Karpas-422 (cell line): ENCODE measurements around the gene SLC35E3. TPM values are rescaled to one million over a fixed set of nuclear protein-coding genes. Genes with fewer than 3 reads are reported as not detected.

Experiments used
- DNase-seq: peaks from one replicate; pipeline ENCODE4 v3.0.0-alpha.2; 2015
- H2AFZ ChIP-seq: fragments of 200-600 bp; sonication (generic); 2 replicates; pipeline ENCODE4 v1.6.1; 2014; ENCODE audit warnings: antibody characterized with exemption, low read length, mixed read lengths
- H3K27ac ChIP-seq: fragments of 200-600 bp; sonication (generic); 2 replicates; pipeline ENCODE4 v1.5.1; 2014; ENCODE audit warnings: mild to moderate bottlenecking, low read length, moderate library complexity
- H3K27me3 ChIP-seq: fragments of 200-600 bp; sonication (generic); 2 replicates; pipeline ENCODE4 v1.6.1; 2014; ENCODE audit warnings: low read length, mixed read lengths
- H3K36me3 ChIP-seq: fragments of 200-600 bp; sonication (generic); 2 replicates; pipeline ENCODE4 v1.6.1; 2014; ENCODE audit warnings: low read length, mixed read lengths; ENCODE audit not compliant: insufficient read depth
- H3K4me1 ChIP-seq: fragments of 200-600 bp; sonication (generic); 2 replicates; pipeline ENCODE4 v1.6.1; 2014; ENCODE audit warnings: mild to moderate bottlenecking, low read length, mixed read lengths
- H3K4me2 ChIP-seq: fragments of 200-600 bp; sonication (generic); 2 replicates; pipeline ENCODE4 v1.6.1; 2014; ENCODE audit warnings: low read length, low read depth, mild to moderate bottlenecking; ENCODE audit not compliant: poor library complexity, severe bottlenecking
- H3K4me3 ChIP-seq: fragments of 200-600 bp; sonication (generic); 2 replicates; pipeline ENCODE4 v1.5.1; 2014; ENCODE audit warnings: mild to moderate bottlenecking, antibody characterized with exemption, low read length, mixed read lengths
- H3K79me2 ChIP-seq: fragments of 200-600 bp; sonication (generic); 2 replicates; pipeline ENCODE4 v1.6.1; 2014; ENCODE audit warnings: mild to moderate bottlenecking, low read length, mixed read lengths
- H3K9ac ChIP-seq: fragments of 200-600 bp; sonication (generic); 2 replicates; pipeline ENCODE4 v1.6.0; 2014; ENCODE audit warnings: low read length
- H3K9me2 ChIP-seq: fragments of 200-600 bp; sonication (generic), shearing (Covaris generic); replicated peaks from 2 replicates; pipeline ENCODE4 v1.6.0; 2014; ENCODE audit warnings: mild to moderate bottlenecking, low read length, moderate library complexity; ENCODE audit not compliant: insufficient read depth
- H3K9me3 ChIP-seq: fragments of 300-700, 200-600 bp; sonication (generic); 2 replicates; pipeline ENCODE4 v1.6.1; 2014; ENCODE audit warnings: low read length, mixed read lengths
- H4K20me1 ChIP-seq: fragments of 200-600 bp; sonication (generic); 2 replicates; pipeline ENCODE4 v1.6.1; 2014; ENCODE audit warnings: mild to moderate bottlenecking, antibody characterized with exemption, low read length, low read depth; ENCODE audit not compliant: insufficient read depth
- total RNA-seq: library from RNA; depleted of rRNA; stranded (reverse); fragments of >200 nt; shearing (Covaris generic); gene quantifications from 2 replicates; pipeline ENCODE4 v1.2.3, GENCODE V29; 2014; ENCODE audit warnings: low replicate concordance

Gene SLC35E3
- total RNA-seq, 1 experiment from 2014 or later: 3.5 TPM

GRCh38 chr12:68785823-68786222 lies 39.8 kb downstream of the SLC35E3 start:
- Histone ChIP-seq H2AFZ (no peak overlapping the region), H3K27ac (no peak overlapping the region), H3K4me1 (no peaks in the 10 kb centered on the region), H4K20me1 (no peaks in the 10 kb centered on the region), H3K4me2 (no peak overlapping the region), H3K9me3 (no peaks in the 10 kb centered on the region), H3K79me2 (no peaks in the 10 kb centered on the region), H3K27me3 (no peaks in the 10 kb centered on the region), H3K9ac (no peak overlapping the region), H3K4me3 (no peak overlapping the region), H3K36me3 (no peaks in the 10 kb centered on the region), H3K9me2 (no peaks in the 10 kb centered on the region)
- peak; percentile 7 for DNase-seq

GRCh38 chr12:68786929-68787328 lies 41.0 kb downstream of the SLC35E3 start:
- Histone ChIP-seq H3K4me1 (no peaks in the 10 kb centered on the region), H3K4me2 (no peak overlapping the region), H3K9me2 (no peaks in the 10 kb centered on the region), H3K4me3 (no peak overlapping the region), H2AFZ (no peak overlapping the region), H4K20me1 (no peaks in the 10 kb centered on the region), H3K27me3 (no peaks in the 10 kb centered on the region), H3K9ac (no peak overlapping the region), H3K27ac (no peak overlapping the region), H3K36me3 (no peaks in the 10 kb centered on the region), H3K79me2 (no peaks in the 10 kb centered on the region), H3K9me3 (no peaks in the 10 kb centered on the region)
- peak; percentile 9 for DNase-seq

GRCh38 chr12:68788554-68789143 lies 42.7 kb downstream of the SLC35E3 start:
- Histone ChIP-seq H3K9ac (no peak overlapping the region), H3K4me1 (no peaks in the 10 kb centered on the region; the same call in 1 of the 2 replicates), H3K27me3 (no peaks in the 10 kb centered on the region), H3K9me3 (no peaks in the 10 kb centered on the region), H4K20me1 (no peaks in the 10 kb centered on the region), H2AFZ (no peak overlapping the region), H3K9me2 (no peaks in the 10 kb centered on the region), H3K4me3 (no peak overlapping the region), H3K79me2 (no peaks in the 10 kb centered on the region), H3K36me3 (no peaks in the 10 kb centered on the region), H3K4me2 (no peak overlapping the region), H3K27ac (no peak overlapping the region)
- peak; percentile 9 for DNase-seq

- peak; percentile 2 for DNase-seq
- Histone ChIP-seq H3K4me2 (no peak overlapping the region), H3K9me2 (no peaks in the 10 kb centered on the region), H3K9me3 (no peaks in the 10 kb centered on the region), H3K36me3 (no peaks in the 10 kb centered on the region), H2AFZ (no peak overlapping the region), H3K4me1 (no peaks in the 10 kb centered on the region; the same call in 1 of the 2 replicates), H3K4me3 (no peak overlapping the region), H3K27me3 (no peaks in the 10 kb centered on the region), H3K9ac (no peak overlapping the region), H3K79me2 (no peaks in the 10 kb centered on the region), H3K27ac (no peak overlapping the region), H4K20me1 (no peaks in the 10 kb centered on the region)
Measured at GRCh38 chr12:68789144-68789878, 43.3 kb downstream of the SLC35E3 start.

- Histone ChIP-seq H3K36me3 (no peaks in the 10 kb centered on the region), H3K27me3 (no peaks in the 10 kb centered on the region), H4K20me1 (no peaks in the 10 kb centered on the region), H3K4me1 (no peaks in the 10 kb centered on the region; the same call in 1 of the 2 replicates), H3K27ac (no peak overlapping the region), H3K9me3 (no peaks in the 10 kb centered on the region), H3K4me2 (no peak overlapping the region), H2AFZ (no peak overlapping the region), H3K4me3 (no peak overlapping the region), H3K9me2 (no peaks in the 10 kb centered on the region), H3K9ac (no peak overlapping the region), H3K79me2 (no peaks in the 10 kb centered on the region)
- DNase-seq: peak; percentile 16
Measured at GRCh38 chr12:68790081-68790951, 44.3 kb downstream of the SLC35E3 start.

- Histone ChIP-seq H3K9me3 (no peaks in the 10 kb centered on the region), H4K20me1 (no peaks in the 10 kb centered on the region), H3K4me3 (no peak overlapping the region), H3K27ac (no peak overlapping the region), H3K4me2 (no peak overlapping the region), H3K27me3 (no peaks in the 10 kb centered on the region), H3K36me3 (no peaks in the 10 kb centered on the region), H3K4me1 (no peaks in the 10 kb centered on the region; the same call in 1 of the 2 replicates), H3K9me2 (no peaks in the 10 kb centered on the region), H3K79me2 (no peaks in the 10 kb centered on the region), H2AFZ (no peak overlapping the region), H3K9ac (no peak overlapping the region)
- no peak for DNase-seq
Measured at GRCh38 chr12:68790952-68791234, 44.9 kb downstream of the SLC35E3 start.

GRCh38 chr12:68791897-68792481 lies 46.0 kb downstream of the SLC35E3 start:
- H4K20me1 ChIP-seq: no peaks in the 10 kb centered on the region
- no peaks in the 10 kb centered on the region for H3K27me3 ChIP-seq
- DNase-seq: no peak
- H3K79me2 ChIP-seq: no peaks in the 10 kb centered on the region
- no peak overlapping the region for H2AFZ ChIP-seq
- H3K4me3 ChIP-seq: no peak overlapping the region
- no peaks in the 10 kb centered on the region for H3K9me2 ChIP-seq
- H3K9ac ChIP-seq: no peak overlapping the region
- no peaks in the 10 kb centered on the region for H3K9me3 ChIP-seq
- H3K27ac ChIP-seq: no peak overlapping the region
- H3K4me2 ChIP-seq: no peak overlapping the region
- H3K36me3 ChIP-seq: no peaks in the 10 kb centered on the region
- no peaks in the 10 kb centered on the region; the same call in 1 of the 2 replicates for H3K4me1 ChIP-seq

- H3K27ac ChIP-seq: no peak overlapping the region
- H4K20me1 ChIP-seq: no peaks in the 10 kb centered on the region
- no peaks in the 10 kb centered on the region for H3K9me3 ChIP-seq
- no peaks in the 10 kb centered on the region; the same call in 1 of the 2 replicates for H3K4me1 ChIP-seq
- H3K27me3 ChIP-seq: no peaks in the 10 kb centered on the region
- no peak overlapping the region for H2AFZ ChIP-seq
- H3K4me3 ChIP-seq: no peak overlapping the region
- peak; percentile 84 for DNase-seq
- no peak overlapping the region for H3K9ac ChIP-seq
- no peaks in the 10 kb centered on the region for H3K79me2 ChIP-seq
- H3K36me3 ChIP-seq: no peaks in the 10 kb centered on the region
- H3K9me2 ChIP-seq: no peaks in the 10 kb centered on the region
- H3K4me2 ChIP-seq: no peak overlapping the region
Measured at GRCh38 chr12:68792952-68793351, 47.0 kb downstream of the SLC35E3 start.
